HL-60 (cell line): ENCODE data around the gene MAD1L1.

ENCODE experiments used
- GABPA ChIP-seq: IDR thresholded peaks from 2 replicates; pipeline ENCODE4 v1.6.1; 2012; ENCODE audit warnings: low read depth
- POLR2AphosphoS5 ChIP-seq: IDR thresholded peaks from 2 replicates; pipeline ENCODE4 v1.6.1; 2012; ENCODE audit warnings: low read depth
- SPI1 ChIP-seq: IDR thresholded peaks from 2 replicates; pipeline ENCODE4 v1.6.1; 2012; ENCODE audit warnings: low read depth, mild to moderate bottlenecking, borderline replicate concordance
- TF ChIP-seq, protein P1 (sequence below): IDR thresholded peaks from one replicate; pipeline ENCODE4 v1.5.1; 2011; ENCODE audit warnings: low read length, control low read depth, inconsistent platforms; ENCODE audit not compliant: insufficient read depth
- TF ChIP-seq, protein P2 (sequence below): IDR thresholded peaks from 2 replicates; pipeline ENCODE4 v1.6.1; 2012; ENCODE audit warnings: low read depth; ENCODE audit not compliant: insufficient replicate concordance

DNA sequence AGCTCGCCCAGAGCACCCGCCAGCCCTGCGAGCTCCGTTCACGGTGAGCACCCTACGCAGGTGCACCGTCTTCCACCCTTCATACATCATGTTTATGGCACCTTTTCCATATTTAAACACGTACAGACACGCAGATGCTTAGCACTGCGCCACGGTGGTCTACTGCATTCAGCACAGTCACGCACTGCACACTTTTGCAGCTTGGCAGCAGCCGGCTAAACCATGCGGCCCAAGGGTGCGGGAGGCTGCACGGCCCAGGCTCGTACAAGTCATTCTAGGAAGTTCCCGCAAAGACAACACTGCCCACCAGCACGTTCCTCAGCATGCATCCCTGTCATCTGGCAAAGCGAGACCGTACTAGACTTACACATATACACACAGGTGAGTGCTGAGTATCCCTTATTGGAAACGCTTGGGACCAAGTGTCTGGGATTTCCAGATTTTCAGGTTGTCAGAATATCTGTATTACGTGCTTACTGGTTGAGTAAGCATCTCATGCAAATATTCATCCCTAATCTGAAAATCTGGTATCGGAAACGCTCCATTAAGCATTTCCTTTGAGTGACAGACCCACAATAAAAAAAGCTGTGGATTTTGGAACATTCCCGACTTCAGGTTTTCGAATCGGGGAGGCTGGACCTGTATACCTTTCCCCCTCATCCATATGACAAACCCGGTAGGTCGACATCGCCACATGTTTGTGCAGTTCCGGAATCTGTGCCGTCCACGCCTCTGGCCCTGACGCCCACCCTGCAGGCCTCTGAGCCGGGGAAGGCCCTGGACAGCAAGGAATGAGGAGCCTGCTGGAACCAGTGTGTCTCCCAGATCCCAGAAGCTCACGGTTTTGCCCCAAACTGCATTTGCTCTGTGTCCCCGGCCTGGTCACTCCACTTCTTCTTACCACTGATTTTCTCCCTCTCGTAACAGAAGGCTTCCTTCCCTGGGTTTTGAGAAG lies 340.5 kb downstream of the MAD1L1 start:
- TF ChIP-seq, protein P1, sequence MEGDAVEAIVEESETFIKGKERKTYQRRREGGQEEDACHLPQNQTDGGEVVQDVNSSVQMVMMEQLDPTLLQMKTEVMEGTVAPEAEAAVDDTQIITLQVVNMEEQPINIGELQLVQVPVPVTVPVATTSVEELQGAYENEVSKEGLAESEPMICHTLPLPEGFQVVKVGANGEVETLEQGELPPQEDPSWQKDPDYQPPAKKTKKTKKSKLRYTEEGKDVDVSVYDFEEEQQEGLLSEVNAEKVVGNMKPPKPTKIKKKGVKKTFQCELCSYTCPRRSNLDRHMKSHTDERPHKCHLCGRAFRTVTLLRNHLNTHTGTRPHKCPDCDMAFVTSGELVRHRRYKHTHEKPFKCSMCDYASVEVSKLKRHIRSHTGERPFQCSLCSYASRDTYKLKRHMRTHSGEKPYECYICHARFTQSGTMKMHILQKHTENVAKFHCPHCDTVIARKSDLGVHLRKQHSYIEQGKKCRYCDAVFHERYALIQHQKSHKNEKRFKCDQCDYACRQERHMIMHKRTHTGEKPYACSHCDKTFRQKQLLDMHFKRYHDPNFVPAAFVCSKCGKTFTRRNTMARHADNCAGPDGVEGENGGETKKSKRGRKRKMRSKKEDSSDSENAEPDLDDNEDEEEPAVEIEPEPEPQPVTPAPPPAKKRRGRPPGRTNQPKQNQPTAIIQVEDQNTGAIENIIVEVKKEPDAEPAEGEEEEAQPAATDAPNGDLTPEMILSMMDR = no peak
- TF ChIP-seq, protein P2, sequence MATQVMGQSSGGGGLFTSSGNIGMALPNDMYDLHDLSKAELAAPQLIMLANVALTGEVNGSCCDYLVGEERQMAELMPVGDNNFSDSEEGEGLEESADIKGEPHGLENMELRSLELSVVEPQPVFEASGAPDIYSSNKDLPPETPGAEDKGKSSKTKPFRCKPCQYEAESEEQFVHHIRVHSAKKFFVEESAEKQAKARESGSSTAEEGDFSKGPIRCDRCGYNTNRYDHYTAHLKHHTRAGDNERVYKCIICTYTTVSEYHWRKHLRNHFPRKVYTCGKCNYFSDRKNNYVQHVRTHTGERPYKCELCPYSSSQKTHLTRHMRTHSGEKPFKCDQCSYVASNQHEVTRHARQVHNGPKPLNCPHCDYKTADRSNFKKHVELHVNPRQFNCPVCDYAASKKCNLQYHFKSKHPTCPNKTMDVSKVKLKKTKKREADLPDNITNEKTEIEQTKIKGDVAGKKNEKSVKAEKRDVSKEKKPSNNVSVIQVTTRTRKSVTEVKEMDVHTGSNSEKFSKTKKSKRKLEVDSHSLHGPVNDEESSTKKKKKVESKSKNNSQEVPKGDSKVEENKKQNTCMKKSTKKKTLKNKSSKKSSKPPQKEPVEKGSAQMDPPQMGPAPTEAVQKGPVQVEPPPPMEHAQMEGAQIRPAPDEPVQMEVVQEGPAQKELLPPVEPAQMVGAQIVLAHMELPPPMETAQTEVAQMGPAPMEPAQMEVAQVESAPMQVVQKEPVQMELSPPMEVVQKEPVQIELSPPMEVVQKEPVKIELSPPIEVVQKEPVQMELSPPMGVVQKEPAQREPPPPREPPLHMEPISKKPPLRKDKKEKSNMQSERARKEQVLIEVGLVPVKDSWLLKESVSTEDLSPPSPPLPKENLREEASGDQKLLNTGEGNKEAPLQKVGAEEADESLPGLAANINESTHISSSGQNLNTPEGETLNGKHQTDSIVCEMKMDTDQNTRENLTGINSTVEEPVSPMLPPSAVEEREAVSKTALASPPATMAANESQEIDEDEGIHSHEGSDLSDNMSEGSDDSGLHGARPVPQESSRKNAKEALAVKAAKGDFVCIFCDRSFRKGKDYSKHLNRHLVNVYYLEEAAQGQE = no peak
- no peak for TF ChIP-seq POLR2AphosphoS5
- no peak for TF ChIP-seq GABPA
- TF ChIP-seq SPI1 = no peak
